Measurements from ENCODE around the gene ARHGEF16. TPM values are rescaled to one million over a fixed set of nuclear protein-coding genes. Genes with fewer than 3 reads are reported as not detected.

Gene ARHGEF16
- total RNA-seq, 1 experiment from 2014 or later = 4.7 TPM

DNA sequence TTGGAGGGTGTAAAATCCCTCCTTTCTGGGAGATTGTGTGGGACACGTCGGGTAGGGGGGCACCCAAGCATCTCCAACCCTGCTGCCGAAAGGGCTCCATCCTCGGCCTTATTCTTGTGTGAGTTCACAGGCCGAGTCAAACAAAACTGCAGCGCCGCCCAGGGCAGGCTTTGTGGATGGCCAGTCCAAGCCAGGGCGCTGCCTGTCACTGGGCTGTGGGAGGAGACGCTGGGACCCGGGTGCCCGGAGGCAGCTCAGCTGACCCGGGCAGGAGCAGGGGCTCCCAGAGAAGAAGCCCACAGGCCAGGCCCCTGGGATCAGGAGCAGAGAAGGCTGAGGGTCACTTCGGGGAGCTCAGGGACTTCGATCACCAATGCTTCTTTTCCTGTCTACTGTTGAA, 31.8 kb upstream of the ARHGEF16 start:
- DNase-seq (ENCODE audit: low read depth) = no peak

- no peak for DNase-seq (ENCODE audit: low read depth)
These were observed 31.1 kb upstream of the ARHGEF16 start for GRCh38 chr1:3423245-3423829.

DNA sequence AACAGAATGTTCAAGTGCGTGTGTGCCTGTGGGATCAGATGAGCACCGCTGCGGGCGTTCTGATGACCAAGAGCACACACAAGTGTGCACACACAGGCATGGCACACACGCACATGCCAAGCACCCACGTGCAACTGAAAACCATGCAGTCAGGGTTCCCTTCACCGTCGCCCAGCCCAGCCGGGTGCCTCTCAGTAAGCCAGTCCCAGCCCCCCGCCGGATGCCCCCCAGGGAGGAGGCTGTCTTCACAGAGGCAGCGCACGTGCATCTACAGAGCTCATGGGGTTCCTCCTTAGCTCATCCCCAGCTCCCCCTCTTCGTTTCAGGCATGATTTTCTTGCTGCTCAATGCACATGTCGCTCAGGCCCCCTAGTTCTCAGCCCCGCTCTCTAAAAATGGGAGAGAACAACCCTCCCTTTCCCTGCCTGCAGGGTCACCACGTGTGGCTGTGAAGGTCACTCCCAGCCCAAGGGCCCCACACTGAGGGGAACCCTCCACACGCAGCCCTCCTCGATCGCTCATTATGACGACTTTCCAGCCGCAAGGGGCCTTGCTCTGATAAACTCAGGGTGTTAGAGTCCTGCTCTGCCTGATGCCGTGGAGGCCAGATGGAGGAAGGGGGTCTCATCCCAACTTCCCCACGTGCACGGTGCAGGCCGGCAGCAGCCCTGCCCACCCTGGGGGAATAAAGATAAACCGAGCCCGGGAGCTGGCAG, 30.4 kb upstream of the ARHGEF16 start:
- no peak for DNase-seq (ENCODE audit: low read depth)

DNA sequence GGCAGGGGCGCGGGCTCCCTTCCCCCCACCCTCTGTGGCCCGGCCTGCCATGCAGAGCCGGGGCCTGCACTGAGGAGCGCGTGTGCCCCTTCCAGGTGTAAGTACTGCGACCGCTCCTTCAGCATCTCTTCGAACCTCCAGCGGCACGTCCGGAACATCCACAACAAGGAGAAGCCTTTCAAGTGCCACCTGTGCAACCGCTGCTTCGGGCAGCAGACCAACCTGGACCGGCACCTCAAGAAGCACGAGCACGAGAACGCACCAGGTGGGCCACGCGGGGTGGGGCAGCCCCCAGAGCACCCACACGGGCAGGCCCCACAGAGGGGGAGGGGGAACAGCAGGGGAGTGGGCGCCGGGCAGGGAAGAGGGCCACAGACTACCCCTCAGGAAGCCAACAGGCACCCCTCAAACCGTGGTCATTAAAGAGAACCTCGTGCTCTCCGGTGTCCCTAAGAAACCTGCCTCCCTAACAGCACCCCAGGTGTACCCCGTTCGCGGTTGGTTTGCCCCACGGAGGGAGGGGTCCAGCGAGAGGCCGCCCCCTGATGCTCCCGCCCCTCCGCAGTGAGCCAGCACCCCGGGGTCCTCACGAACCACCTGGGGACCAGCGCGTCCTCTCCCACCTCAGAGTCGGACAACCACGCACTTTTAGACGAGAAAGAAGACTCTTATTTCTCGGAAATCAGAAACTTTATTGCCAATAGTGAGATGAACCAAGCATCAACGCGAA, 28.8 kb upstream of the ARHGEF16 start:
- DNase-seq (ENCODE audit: low read depth) = no peak

DNA sequence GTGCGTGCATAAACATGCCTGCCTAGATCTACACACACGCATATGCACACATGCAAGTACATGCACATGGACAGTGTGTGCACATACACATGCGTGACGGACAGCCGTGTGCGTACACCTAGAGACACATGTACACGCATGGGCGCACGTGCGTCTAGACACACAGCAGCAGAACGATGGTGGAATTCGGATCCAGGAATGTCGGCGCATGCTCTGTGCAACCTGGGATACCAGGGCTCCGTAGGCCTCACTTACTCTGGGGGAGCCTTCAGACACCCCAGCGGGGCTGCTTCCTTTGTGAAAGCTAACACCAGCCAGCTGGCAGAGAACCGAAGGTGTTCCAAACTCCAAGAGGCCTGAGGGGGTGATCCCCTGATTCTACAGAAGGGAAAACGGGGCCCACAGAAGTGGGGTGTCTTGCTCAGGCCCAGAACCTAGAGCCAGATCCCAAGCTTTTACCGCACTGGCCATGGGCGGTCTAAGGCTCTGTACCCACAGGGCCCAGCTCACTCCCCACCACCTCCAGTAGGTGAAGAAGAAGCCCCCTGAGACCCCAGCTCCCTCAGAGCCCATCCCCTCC, 27.4 kb upstream of the ARHGEF16 start:
- DNase-seq (ENCODE audit: low read depth) = no peak

GRCh38 chr1:3427711-3428704, 26.5 kb upstream of the ARHGEF16 start:
- no peak for DNase-seq (ENCODE audit: low read depth)

DNA sequence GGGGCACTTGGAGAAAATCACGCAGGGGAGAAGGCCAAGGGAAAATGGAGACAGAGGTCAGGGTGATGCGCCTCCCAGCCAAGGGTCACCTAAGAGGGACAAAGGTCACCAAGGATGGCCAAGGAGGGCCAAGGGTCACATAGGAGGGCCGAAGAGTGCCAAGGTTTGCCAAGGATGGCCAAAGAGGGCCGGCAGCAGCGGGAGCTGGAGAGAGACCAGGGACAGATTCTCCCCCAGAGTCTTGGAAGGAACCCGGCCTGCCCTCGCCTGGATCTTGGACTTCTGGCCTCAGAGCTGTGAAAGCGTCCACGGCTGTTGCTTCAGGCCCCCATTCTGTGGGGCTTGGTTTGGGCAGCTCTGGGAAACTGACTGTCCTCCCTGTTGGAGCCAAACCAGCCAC, 25.6 kb upstream of the ARHGEF16 start:
- DNase-seq (ENCODE audit: low read depth) = no peak

- DNase-seq (ENCODE audit: low read depth) = no peak
These were observed 25.1 kb upstream of the ARHGEF16 start for GRCh38 chr1:3429320-3429719.

DNA sequence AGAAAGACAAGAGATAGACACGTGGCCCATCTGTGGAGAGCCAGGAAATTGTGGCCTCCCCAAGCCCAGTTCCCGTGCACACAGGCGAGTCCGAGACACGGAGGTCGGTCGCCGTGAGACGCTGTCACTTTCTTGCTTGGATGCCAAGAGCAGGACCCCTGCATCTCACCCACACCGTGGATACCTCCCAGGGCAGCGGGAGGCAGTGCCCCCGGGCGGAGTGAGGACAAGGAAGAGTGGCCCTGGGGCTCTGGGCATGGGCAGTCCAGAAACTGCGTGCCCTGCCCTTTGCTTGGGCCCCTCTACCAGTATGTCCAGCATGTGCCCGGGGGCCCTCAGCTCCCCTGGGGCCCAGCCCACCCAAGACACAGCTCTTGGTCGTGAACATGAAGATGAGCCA, 24.7 kb upstream of the ARHGEF16 start:
- DNase-seq (ENCODE audit: low read depth) = no peak

DNA sequence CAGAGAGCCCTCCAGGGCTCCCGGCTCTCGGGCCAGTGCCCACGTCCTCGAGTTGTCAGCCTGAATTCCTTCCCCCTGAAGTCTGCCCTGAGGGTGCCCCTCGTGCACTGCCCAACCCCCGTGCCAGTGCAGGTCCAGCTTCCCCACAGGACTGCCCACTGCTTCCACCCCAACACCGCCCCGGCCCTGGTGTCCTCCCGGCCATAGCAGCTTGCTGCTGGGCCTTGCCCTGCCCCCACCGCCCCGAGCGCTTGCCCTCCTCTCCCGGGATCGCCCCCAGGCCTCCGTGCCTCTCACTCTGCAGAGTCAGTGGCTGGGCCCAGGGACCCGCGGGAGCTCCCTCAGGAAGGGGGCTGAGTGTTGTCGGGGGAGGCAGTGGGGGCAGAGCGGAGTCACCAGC, 24.1 kb upstream of the ARHGEF16 start:
- no peak for DNase-seq (ENCODE audit: low read depth)

DNA sequence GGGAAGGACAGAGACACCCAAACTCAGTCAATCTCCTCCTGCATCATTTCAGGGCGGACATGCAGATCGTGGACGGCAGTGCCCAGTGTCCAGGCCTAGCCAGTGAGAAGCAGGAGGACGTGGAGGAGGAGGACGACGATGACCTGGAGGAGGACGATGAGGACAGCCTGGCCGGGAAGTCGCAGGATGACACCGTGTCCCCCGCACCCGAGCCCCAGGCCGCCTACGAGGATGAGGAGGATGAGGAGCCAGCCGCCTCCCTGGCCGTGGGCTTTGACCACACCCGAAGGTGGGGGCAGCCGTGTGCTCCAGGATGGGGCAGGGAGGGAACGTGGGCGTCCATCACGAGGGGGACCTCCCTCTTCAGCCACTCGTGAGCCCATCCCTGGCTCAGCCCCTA, 23.6 kb upstream of the ARHGEF16 start:
- no peak for DNase-seq (ENCODE audit: low read depth)

- DNase-seq (ENCODE audit: low read depth) = peak; percentile 35
These were observed 23.2 kb upstream of the ARHGEF16 start for GRCh38 chr1:3431266-3431665.

DNA sequence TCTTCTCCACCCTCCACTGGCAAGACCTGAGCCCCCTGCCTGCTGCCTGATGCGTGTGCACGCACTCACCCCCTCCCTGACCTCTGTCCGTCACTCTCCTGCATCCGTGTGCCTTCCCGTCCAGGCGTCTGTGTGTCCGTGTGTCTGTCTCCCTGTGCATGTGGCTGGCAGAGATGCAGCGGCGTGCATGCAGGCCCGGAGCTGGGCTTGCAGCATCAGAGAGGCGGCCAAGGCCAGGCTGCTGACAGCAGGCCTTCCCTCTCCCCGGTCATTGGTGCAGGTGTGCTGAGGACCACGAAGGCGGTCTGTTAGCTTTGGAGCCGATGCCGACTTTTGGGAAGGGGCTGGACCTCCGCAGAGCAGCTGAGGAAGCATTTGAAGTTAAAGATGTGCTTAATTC, 22.8 kb upstream of the ARHGEF16 start:
- no peak for DNase-seq (ENCODE audit: low read depth)

GRCh38 chr1:3432306-3432705, 22.2 kb upstream of the ARHGEF16 start:
- DNase-seq (ENCODE audit: low read depth) = no peak

- no peak for DNase-seq (ENCODE audit: low read depth)
These were observed 21.4 kb upstream of the ARHGEF16 start for GRCh38 chr1:3433076-3433475.

- DNase-seq (ENCODE audit: low read depth) = no peak
These were observed 20.7 kb upstream of the ARHGEF16 start for GRCh38 chr1:3433596-3434320.

- no peak for DNase-seq (ENCODE audit: low read depth)
These were observed 19.9 kb upstream of the ARHGEF16 start for GRCh38 chr1:3434406-3435110.

GRCh38 chr1:3435666-3436065, 18.8 kb upstream of the ARHGEF16 start:
- no peak for DNase-seq (ENCODE audit: low read depth)

DNA sequence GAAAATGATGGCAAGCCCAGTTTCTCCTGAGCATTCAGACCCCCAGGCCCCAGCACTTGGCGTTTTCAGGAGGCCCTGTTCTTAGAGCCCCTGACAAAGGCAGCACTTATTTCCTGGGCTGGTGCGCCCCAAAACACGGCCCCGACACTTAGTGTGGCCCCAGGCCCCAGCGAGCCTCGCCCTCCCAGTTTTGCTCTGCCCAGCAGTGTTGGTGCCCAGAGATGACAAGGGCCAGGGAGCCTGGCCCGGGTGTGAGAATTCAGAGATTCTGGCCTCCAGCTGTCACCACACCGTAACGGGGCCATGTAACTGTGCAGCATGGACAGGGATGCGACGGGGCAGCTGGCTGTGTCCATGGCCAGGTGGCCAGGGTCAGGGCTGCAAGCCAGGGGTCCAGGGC, 18.0 kb upstream of the ARHGEF16 start:
- no peak for DNase-seq (ENCODE audit: low read depth)

GRCh38 chr1:3436901-3437300, 17.6 kb upstream of the ARHGEF16 start:
- no peak for DNase-seq (ENCODE audit: low read depth)

Data from Daoy (cell line).